Cerebellar nuclear complex (tissue), 1 donor: Measurements from ENCODE around the gene GPC6.

ENCODE experiments used
- DNase-seq, 2 experiments: peaks; one replicate each; lab custom pipeline; 2025; lab: John Stamatoyannopoulos, UW

GPC6 gene

DNA sequence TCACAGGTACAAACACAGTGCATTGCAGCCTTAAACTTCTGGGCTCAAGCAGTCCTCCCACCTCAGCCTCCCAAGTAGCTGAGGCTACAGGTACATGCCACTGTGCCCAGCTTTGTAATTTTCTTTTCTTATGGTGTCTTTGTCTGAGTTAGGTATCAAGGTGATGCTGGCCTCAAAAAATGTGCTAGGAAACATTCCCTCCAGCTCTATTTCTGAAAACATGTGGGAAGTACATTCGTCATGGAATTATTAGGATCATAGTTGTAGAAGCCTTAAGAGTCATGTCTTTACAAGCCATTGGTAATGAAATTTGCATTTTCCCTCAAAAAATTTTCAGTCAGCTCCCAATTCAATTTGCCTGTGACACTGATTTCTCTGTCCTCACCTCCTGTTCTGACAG lies 1021.3 kb downstream of the GPC6 start:
- DNase-seq: no peak

DNA sequence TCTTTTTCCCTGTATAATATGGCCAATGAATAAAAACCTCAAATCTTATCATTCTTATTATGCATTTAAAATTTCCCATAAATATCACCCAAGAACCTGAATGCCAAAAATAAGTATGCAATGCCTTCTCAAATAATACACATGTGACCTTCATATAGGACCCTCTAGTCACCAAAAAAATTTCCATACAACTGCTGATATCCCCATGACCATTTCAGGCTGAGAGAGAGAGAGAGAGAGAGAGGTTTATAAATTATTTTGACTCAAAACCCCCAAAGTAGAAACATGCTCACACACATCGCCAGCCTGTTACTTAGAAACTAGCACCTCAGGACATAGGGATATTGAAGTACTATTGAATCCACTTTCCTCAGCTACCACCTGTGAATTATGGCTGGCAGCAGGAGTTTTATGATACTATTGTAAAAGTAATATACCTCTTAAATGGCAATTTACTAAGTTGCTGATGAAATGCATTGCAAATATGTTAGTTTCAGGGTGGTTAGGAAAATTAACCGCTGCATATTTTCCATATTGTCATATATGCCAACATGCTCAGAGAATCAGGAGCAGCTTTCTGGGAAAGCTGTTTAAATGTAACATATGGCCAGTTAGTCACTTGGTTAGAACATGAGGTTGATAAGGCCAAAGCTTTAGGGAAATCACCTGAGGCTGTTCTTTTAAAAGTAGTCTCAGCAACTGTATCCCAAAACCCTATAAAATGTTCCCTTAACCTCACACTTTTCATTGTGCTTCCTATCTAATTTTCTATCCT lies 1022.0 kb downstream of the GPC6 start:
- DNase-seq: no peak

DNA sequence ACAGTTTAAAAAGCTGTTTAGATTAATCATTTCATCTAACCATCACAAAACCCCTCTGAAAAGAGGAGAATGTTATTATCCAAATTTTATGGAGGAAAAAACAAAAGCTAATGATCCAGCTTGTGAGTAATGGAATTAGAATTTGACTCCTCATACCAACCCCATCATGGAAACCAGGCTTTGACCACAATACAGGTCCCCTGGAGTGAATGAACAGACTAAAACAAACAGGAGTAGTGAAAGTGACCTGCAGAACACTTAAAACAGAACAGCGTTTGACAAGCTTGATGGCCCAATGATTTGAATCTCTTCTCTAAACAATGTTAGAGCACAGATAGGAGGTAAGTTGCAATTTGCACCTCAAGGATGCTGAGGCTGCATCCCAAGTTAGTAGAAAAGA lies 1022.9 kb downstream of the GPC6 start:
- no peak for DNase-seq

DNA sequence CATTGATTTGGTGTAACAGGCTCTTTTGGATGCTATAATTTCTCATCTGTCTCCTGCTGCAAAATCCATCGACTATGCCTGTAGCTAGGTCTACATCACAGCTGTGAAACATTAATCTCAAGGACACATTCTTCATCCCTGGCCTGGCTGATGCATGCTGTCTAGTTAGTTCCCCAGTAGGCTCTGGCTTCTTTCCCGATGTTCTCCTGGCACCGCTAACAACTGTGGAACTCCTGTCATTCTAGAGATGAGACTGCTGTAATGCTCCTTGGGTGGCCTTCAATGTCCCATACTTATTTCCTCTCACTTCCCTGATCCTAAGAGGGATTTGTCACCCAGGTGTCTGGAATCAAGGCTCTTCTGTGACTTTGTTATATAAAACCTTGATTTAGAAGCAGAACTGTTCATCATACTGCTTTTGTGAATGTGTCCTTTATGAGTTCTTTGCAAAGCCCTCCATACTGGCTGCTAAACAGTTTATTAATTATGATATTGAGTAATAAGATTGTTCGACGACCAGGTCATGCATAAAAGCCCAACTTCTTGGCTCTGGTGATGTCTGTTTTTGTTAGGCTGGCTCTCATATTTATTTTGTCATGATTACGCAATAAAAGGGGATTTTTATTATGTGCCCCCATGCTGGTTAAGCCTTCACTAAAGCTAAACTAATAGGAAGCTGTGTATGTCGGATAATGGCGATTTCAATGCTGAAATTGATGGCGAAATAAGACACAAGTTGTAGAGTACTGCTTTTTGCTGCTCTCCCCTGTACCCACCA lies 1025.4 kb downstream of the GPC6 start:
- no peak for DNase-seq

DNA sequence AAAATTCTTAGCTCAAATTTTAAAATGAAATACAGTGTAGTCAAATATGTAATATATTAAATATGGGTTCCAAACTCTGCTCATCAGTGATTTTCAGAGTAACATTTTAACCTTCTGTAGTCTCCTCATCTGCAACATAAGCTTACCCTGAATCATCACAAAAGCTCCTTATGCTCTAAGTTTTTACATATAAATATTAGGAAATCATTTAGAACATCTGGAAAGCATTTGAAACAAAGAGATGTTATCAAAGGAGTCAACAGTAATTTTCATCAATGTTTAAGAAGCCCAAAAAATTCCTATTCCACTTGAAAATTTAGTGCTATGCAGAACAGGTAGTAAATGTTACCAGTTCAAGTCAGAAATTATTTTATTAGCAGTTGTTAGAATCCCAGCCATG lies 1028.1 kb downstream of the GPC6 start:
- DNase-seq: no peak

DNA sequence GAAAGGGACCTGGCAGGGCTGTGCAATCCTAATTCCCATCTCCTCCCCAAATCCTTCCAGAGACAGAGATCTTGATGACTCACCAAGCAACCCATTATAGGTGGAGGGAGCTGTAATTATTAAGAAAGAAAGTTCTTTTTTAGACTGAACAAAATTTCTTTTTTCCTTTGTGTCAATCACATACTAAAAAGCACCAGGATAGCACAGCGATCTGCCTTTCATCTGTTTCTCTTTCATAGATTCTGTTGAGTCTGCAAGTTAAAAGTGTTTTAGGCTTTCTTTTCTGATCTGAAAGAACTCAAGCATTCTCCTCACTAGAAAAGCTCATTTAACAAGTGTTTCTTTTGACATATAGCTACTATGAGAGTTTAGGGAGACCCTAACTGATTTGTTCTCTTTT lies 1030.1 kb downstream of the GPC6 start:
- DNase-seq: no peak

DNA sequence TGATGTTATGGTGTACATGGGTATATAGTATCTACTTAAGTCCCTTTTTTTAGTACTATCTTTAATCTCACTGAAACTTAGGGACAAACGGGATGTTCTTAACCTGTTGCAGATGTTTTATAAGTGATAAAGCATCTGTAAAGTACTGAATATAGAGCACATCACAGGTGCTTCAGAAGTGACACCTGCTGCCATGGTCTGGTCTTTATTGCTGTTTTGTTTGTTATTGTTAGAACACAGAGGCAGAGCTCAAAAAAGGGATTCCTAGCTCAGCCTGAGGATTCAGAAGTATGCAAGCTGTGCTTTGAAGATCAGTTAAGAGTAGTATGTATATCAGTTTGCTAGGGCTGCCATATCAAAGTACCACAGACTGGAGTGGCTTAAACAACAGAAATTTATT lies 1033.4 kb downstream of the GPC6 start:
- DNase-seq: no peak

DNA sequence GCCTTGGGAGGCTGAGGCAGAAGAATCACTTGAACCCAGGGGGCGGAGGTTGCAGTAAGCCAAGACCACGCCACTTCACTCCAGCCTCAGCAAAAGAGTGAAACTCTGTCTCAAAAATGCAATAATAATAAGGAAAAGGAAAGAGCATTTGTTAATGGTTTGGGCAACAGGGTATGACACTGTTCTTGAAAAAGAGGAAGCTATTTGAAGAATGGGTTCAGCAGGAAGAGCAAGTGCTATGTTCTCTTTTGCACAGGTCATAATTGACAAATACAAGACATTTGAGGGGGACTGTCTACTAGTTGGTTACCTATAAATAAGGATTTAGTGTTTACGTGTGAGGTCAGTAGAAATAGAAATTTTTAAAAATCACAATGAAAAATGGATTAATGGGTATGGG lies 1034.6 kb downstream of the GPC6 start:
- DNase-seq: no peak

DNA sequence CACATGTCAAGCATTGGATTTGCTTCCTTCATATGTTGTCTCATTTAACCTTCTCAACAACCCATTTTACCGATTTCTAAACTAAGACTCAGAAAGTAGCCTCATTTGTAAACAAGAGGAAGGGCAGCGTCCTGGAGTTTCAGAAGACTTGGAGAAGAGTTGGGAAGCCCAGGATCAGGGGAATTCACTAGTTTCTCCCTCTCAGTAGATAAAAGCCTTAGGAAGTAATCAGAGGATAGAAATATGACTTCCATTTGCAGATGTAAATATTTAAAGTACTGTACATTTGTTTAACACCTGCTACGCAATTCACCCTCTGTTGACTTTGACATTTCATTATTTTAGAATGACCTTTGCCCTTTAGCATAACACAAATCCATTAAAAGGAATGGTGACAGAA lies 1036.4 kb downstream of the GPC6 start:
- no peak for DNase-seq

DNA sequence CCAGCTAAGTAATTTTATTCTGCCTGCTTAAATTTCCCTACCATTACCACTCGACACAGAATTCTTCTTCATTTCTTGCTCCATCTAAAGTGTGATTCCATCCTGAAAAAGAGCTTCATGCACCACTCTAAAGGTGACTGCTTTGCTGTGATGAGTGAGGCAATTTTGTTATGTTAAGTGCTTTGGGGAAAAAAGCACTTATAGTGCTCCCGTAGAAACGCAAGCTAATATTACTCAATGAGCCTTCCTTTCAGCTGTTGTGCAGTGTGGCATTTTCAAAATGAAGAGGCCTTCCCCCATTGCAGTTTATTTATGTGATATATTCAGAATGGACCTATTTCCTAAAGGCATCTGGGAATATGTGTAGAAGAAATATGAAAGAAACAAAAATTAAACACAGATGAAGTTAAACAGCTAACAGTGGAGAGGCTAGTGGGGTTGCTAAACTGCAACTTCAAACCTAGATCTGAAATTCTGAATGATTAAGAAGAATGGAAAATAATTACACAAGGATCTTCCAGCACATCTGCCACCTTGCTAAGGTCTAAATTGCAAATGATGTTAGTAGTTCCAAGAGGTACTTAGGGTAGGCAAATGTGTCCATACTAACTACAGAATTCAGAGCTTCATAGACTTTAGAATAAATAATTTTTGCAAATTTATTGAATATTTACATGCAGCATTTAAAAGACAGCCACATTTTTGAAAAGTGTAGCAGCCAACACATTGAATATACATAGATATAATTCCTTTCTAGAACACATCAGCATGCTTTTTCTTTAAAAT lies 1041.2 kb downstream of the GPC6 start:
- no peak for DNase-seq

DNA sequence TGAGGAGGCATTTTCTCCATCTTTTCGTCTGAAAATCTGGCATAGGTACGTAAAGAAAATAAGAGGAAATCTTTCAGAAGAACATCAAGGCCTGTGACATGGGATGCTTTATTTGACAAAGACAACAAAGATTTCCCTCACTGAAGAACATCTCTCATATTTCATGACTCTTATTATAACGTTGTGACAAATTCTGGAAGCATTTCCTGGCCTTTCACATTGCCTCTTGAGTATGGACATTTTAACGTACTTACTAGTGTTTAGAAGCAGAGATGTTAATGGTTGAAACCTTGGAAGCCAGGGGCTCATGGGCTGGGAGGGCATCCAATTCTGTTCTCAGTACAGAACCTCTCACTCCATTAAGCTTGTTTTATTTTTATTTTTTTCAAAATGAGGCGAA lies 1042.1 kb downstream of the GPC6 start:
- DNase-seq: no peak

DNA sequence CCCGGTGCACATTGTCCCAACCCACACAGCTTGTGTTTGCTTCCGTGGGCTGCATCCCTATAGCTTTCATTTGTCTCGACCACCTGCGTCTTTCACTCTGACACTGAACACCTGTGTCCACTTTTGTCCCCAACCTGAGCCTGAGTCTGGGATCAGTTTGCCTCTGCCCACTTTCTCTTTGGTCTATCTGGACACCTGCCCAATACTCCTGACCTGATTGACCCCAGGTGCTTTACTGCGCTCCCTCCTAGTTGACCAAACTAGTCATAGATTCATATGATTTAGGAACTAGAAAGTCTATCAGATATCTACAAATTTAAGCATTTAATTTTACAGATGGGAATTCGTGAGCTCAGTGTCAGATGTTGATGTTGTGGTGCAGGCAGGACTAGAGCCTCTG lies 1043.0 kb downstream of the GPC6 start:
- no peak for DNase-seq

DNA sequence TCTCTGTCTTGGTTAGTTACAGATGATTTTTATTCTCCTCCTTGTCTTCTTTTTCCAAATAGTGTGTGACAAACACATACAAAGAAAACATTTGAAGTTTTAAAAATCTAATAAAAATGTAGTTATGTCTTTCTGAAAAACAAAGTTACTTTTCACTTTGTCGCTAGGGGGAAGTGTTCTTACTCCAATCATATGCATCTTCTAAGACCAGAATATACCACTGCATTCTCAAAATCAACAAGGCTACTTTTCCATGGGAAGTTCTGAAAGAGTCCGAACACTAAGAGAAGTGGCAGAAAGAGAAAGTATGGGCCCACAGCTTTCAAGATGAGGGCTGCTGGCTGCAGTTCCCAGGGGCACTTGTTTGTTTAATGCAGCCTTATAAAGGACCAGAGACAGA lies 1043.9 kb downstream of the GPC6 start:
- no peak for DNase-seq

DNA sequence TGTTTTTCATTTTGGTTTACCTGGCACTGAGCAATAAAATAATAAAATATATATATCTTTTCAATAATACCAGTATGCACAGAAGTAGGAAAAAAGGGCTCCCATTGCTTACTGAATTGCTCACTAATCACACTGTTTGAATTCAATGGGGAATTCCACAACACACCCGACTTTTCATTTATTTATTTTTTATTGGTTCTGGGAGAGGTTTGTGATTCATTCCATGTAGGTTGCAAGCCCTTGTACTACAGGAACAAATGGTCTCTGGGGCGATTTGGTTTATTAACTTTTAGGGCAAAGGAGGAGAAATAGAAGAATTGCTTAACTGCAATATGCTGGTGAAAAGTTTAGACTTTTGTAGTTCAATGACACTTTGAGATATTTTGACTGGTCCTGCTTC lies 1045.4 kb downstream of the GPC6 start:
- no peak for DNase-seq

DNA sequence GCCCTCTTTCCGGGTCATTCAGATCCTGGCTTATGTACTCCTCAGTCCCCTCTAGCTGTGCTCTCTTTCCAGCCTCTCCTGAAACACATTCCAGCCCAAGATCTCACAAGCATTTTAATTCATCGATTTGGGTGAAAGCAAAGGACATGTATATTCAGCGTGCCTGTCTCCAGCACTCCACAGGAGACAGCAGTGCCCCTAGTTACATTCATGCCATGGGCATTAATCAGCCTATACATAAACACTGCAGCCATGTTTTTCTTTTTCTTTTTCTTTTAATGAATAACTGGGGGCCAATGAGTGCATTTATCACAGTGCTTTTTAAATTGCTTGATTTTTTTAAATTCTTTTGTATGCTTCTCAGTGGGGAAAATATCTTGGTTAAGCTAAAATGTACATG lies 1053.7 kb downstream of the GPC6 start:
- DNase-seq: no peak

DNA sequence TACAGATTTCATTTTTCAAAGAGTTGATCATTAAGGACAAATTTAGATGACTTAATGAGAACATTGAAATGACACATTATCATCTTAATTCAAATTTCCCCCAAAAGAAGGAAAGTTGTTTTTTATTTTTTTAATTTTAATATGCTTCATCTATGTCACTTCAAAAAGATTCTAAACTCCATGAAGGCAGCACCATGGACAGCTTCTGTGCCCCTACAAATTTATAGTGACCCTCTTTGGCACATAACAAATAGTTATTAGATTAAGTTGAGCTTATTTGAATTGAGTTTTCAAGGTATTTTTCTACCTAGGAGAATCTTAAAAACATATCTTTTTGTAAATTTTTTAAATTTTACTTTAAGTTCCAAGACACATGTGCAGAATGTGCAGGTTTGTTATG lies 1054.2 kb downstream of the GPC6 start:
- DNase-seq: no peak

DNA sequence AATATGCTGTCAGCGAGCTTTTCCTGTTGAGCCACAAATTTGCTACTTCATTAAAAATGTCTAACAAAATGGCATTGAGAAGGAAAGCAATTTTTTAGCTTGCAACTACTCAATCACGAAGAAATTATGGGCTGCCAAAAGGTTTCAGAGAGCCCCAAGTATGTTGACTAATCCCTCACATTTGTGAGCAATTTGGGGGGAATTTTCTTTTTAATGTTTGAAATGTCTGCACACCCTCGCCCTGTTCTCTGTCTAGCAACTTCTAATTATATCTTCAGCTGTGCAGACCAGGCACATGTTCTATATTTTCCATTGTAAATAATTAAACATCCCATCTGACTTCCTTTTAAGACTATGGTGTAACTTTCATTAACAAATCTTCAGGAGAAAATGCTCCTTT lies 1060.0 kb downstream of the GPC6 start:
- no peak for DNase-seq

DNA sequence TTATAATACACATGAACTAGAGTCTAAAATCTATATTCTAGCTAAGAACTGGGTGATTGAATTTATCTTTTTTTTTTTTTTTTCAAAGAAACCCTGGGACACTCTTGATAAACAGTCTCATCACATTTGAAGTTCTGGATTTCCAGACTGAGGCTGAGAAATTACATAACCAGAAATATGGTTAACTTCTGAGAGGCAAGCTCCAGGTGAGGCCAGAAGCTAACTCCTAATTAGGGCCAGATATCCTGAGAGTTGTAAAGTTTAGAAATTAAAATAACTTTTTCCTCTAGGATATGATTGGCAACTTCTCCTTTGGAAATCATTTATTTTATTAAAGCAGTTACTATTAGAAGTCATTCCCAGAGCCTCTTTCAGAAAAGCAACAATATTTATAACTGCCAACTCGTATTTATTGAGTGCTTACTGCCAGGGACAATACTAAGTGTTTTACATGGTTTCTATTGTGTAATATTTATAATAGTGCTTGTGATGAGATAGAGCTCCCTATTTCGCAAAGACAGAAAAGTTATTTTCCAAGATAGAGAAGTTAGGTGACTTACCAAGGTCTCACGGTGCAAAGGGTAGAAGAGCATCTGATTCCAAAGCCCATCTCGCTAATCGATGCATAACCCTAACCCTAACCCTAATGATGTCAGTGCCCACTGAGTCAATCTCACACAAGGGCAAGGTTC lies 1065.2 kb downstream of the GPC6 start:
- no peak for DNase-seq

DNA sequence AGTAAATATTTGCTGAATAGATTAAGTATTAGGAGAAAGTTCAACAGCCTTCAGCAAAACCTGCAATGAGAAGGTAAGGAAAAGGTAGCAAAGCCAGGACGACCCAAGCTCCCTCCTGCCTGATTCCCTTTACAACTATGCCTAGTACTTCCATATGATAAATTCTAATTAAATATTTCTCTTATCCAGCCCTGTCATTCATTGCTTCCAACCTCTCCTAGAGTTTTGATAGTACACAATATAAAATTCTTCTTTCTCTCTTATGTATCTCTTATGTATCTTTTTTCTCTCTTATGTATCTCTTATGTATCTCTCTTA lies 1065.7 kb downstream of the GPC6 start:
- DNase-seq: no peak

DNA sequence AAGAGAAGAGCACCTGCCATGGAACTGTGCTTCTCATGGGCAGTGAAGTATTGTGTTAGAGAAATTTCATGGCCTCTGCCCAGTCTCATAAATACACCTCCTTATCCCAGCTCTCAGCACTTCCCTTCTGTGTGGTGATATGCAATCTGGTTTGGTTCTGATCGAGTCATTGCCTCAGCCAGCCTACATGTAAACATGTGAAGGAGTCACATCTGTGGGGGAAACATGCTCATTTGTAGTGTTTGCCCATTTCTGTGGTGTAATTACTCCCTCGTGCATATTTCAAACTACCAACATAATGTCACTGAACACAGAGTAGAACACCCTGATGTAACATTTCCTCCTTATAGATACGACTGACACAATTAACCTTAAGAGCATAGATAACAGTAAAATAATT lies 1069.9 kb downstream of the GPC6 start:
- DNase-seq: no peak

DNA sequence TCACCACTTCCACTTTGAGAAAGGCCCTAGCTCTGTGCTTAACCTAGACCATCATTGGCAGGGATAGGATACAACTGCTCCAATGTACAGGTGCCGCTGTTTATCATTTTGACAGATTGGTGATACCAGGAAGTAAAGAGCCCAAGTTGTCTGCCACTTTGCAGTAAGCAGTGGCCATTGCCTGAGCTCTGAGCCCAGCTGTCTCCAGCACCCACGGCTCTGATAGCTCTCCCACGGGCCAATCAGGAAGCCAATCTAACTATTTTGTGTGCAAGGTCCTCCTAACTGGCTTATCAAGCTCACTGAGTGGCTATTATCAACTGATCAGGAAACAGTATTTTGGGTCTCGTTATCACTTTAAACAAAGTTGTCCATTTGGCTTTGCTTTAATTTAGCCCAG lies 1071.7 kb downstream of the GPC6 start:
- DNase-seq: no peak

DNA sequence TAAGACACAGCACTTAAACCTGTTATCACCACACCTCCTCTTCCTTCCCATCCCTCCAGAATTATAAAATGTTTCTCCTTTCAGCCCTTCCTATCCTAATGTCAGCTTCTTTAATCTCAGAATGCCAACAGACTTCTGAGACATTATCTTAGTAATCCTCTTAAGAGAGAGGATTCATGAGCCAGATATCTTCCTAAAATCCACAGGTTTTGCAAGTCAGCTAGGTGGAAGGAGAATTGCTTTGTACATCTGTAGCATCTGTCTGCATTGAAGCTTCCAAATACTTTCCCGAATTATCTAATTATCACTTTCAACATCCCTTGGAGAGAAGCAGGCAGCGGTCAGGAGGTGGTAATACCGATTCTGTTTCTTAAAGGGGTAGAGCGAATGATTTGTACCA lies 1073.8 kb downstream of the GPC6 start:
- no peak for DNase-seq

DNA sequence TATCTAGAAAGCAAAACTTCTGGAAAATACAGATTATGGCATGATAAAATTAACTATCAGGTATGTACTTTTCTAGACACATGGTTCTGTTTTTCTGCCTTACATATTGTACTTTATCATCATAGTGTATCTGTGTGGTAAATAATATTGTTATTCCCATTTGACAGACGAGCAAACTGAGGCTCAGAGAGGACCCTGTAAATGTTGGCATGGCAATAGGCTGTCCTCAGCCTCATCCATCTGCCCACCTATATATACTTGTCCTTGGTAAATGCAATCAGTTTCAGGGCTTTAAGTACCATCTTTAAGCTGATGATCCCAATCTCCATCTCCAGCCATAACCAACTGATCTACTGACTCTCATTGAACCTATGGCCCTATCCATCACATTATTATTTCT lies 1074.9 kb downstream of the GPC6 start:
- no peak for DNase-seq
